HG02759 (cell line): Measurements from ENCODE around the gene RICTOR.
A peak's percentile ranks its signal among the peaks of the same experiment; 100 is the strongest.
"Not testable (repeated sequence)": the region's sequence is repeated elsewhere in the genome, so short reads cannot be mapped to it uniquely, and the experiment has no call there.

ENCODE experiments used
- ATAC-seq: cut with Tn5 transposase; IDR thresholded peaks from one replicate; pipeline ENCODE4 v1.9.1; 2021; ENCODE audit warnings: mild to moderate bottlenecking, moderate library complexity; ENCODE audit not compliant: unreplicated experiment

Gene RICTOR

DNA sequence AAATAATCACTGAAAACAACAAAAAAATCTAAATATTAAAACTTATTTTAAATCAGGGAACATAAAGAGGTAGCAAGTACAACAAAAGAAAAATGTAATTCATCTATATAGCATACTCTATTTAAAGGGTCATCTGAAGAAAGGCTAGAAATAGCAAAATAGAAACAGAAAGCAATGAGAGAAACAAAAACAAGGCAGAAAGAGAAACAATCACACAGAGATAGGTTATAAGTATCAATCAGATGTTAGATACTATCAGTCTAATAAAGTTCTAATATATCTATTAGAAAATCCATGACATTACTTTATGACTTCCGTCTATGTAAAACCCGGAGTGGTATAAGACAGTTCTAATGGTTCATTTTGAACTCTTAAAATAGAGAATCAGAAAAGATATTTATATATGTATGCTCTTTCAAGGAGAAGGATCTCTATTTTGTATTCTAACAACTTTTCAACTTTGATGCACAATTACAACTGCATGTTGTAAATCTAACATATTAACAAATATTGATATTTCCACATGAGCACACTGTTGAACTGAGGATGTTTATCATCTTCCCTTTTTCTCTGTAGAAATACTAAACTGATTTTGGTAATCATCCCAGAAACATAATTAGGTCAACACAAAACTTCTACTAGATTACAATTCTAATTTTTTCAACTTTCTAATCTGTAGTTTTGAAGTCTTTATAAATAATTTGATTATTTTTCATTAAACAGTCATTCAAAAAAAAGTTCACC is 15.8 kb downstream of the RICTOR start:
- ATAC-seq: peak; percentile 75

- ATAC-seq: peak; percentile 47
Measured at GRCh38 chr5:39057734-39058133, 16.5 kb downstream of the RICTOR start.

DNA sequence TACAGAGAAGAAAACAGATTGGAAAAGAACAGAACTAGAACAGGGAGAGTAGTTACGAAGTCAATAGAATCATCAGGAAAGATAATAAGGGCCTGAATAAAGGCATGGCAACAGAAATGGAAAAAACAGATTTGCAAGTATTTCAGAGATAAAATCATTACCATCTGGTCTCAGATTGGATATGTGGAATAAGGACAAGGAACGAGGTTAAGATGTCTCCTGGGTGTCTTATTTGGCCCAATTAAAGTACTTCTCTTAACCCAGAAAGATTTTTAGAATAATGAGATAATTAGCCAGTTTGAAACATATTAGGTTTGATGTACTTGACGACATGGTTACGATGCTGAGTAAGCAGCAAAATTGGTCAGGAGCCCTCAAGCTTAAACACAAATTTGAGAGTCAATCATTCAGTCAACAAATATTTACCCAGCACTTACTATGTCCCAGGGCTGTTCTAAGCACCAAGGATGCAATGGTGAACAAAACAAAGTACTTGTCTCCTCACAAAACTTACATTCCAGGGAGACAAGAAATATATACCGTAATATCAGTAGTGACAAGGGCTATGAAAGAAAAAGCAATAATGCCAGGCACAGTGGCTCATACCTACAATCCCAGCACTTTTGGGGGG is 18.3 kb downstream of the RICTOR start:
- no peak for ATAC-seq

DNA sequence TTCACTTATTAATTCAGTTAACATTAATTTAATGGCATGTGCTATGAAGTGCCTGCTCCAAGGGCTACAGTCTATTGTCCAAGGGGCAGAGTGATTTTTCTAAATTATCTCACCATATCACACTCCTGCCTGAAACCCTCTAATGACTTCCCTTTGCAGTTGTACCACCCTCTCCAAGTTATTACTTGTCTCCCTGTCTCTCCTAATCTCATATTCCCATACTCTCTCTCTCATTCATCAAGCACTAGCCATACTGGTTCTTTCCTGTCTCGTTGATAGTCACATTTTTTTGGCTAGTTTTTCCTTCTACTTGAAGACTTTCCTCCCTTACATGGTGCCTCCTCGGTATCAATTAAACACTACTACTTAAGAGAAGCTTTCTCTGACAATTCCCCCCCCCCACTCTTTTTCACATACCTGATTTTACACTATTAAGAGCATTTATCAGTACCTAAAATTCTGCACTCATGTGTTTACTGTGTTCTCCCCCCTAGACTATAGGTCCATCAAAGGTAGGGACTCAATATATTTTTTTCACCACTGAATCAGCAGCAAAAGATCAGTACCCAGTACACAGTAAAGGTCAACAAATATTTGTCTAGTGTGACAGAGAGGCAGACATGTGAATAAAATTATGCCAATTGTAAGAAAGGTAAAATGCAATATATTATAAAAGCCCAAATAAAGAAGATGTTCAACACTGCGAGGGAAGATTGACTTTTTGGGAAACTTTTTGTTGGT is 19.0 kb downstream of the RICTOR start:
- ATAC-seq: no peak

GRCh38 chr5:39053189-39053588 is 21.0 kb downstream of the RICTOR start:
- no peak for ATAC-seq

GRCh38 chr5:39052141-39052540 is 22.1 kb downstream of the RICTOR start:
- no peak for ATAC-seq

DNA sequence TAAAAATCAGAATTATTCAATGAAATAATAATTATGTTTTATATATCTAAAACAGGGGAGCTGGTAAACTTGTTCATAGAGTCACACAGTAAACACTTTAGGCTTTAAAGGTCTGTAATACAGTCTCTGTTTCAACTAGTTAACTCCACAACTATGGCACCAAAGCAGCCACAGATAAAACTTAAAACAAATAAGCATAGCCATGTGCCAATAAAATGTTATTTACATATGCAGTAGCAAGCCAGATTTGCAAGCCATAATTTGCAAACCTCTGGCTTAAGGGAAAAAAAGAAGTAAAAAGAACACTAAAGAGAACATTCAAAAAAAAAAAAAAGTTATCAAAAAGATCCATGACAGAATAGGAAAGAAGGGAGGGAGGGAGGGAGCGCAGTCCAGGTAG is 24.9 kb downstream of the RICTOR start:
- ATAC-seq: no peak

DNA sequence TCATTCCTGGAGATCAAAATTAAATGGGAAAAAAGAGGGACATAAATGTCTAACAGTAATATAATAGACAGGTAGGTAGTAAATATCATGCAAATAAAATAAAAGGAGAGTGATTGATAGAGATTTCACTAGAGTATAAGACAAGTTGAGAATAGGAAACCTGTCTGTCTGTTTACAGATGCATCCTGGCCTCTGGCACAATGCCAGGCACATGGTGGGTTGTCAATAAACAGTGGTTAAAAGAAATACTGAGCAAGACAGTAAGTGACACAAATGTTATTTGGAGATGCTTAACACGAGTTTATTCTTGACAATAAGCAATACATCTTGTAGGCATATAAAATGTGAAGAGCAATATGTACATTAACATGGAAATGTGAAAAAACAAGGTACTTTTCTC is 33.3 kb downstream of the RICTOR start:
- no peak for ATAC-seq

- not testable (repeated sequence) for ATAC-seq
Measured at GRCh38 chr5:39034493-39034892, 39.7 kb downstream of the RICTOR start.

DNA sequence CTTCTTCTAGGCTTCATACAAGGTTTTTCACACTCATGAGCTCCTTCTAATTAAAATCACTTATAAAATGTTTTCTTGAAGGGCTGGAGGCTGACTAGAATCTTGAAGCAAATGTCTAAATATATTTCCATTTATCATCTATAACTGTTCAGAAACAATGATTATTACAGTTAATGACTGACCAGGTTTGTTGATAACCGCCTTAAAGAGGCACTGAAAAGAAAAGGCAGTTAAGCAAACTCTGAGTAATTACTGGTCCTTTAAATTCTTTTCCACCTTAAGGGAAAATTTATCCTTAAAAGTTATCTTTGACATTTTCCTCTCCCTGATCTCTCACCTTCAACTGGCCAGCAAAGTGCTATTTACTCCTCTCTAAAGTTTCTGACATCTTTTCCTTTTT is 43.2 kb downstream of the RICTOR start:
- no peak for ATAC-seq

DNA sequence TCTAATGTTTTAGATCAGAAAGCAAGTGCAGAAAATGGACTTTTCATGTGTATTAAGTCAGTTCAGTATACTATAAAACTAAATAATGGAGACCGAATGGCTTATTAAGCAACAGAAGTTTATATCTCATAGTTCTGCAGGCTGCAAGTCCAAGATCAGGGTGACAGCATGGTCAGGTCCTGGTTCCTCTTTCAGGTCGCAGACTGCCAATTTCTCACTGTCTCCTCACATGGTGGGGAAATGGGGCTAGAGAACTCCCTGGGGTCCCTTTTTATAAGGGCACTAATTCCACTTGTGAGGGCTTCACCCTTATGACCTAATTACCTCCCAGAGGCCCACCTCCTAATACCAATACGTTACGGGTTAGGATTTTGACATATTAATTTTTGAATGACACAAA is 48.7 kb downstream of the RICTOR start:
- ATAC-seq: no peak

DNA sequence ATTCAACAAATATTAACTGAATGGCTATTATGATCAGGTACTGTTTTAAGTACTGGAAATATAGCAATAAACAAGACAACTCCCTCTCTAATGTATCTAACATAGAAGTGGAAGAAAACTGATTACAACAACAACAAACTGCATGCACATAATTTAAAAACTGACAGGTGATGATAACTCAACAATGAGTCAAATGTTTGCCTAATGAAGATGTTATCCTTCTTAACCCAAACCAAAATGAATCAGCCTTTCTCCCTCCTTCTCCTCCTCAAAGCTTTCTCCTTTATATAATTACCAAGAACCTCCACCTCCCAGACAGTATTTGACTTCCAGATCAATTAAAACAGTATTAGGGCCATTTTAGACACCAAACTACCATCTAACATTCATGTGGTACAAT is 49.3 kb downstream of the RICTOR start:
- ATAC-seq: no peak

- ATAC-seq: no peak
Measured at GRCh38 chr5:39024005-39024404, 50.2 kb downstream of the RICTOR start.

GRCh38 chr5:39023121-39023520 is 51.1 kb downstream of the RICTOR start:
- no peak for ATAC-seq

- ATAC-seq: no peak
Measured at GRCh38 chr5:39022151-39022550, 52.0 kb downstream of the RICTOR start.

DNA sequence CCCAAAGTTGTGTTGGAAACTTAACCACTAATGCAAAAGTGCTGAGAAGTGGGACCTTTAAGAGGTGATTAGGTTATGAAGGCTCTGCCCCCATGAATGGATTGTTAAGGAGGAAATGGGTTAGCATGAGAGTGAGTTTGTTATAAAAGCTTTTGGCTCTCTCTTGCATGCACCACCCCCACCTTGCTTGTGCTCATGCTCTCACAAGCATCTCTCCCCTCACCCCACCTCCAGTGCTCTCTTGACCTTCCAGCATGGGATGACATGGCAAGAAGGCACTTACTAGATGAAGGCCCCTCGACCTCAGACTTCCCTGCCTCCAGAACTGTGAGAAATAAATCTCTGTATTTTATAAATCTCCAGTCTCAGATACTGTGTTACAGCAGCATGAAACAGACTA is 52.8 kb downstream of the RICTOR start:
- no peak for ATAC-seq

- ATAC-seq: no peak
Measured at GRCh38 chr5:39020458-39020857, 53.7 kb downstream of the RICTOR start.

GRCh38 chr5:39019254-39019653 is 54.9 kb downstream of the RICTOR start:
- no peak for ATAC-seq

GRCh38 chr5:39017504-39017903 is 56.7 kb downstream of the RICTOR start:
- no peak for ATAC-seq

DNA sequence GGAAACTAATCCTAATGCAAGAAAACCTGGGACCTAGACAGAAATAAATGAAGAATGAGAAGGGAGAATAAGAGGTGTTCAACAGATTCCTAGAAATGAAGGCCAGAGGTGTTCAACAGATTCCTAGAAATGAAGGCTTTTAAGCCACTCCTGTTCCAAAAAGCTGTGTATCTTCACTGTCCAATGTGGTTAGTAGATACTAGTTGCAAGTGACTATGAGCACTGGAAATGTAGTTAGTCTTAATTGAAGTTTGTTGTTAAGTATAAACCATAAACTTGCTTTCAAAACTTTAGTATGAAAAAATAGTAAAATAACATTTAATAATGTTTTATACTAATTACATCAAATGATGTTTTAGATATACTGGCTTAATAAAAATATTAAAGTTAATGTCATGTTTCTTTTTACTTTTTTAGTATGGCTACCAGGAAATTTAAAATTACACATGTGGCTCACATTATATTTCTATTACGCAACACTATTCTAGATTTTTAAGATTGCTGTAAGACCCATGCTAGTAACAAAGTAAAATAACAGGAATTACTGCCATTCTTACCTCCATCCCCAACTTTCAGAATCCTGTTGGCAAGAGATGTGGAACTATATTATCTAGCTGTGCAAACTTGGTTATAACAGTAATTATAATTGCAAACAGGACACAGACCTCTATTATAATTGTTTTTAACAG is 57.5 kb downstream of the RICTOR start:
- no peak for ATAC-seq
